Spleen (tissue), 11 donors: ENCODE results near the gene EPHA2. TPM values are rescaled to one million over a fixed set of nuclear protein-coding genes. Genes with fewer than 3 reads are reported as not detected.

Experiments
- DNase-seq: peaks from one replicate; pipeline ENCODE4 v3.0.0-alpha.2; 2020
- H3K27ac ChIP-seq, 8 donors: fragments of 200-600 bp; sonication (generic) in 7 of 8; 1 replicate in 4 of 8; 2 replicates in 4 of 8; pipeline versions ENCODE4 v1.5.0 to v1.8.0; 2016 to 2021; ENCODE audit warnings: inconsistent platforms in 4 of 8, mild to moderate bottlenecking in 4 of 8, moderate library complexity in 1 of 8
- H3K27me3 ChIP-seq, 7 donors: fragments of 200-600 bp; sonication (generic) in 6 of 7; replicated peaks in 1 of 7; 1 replicate in 4 of 7; 2 replicates in 3 of 7; pipeline versions ENCODE4 v1.5.0 to v1.8.0; 2016 to 2021; ENCODE audit warnings: inconsistent platforms in 3 of 7, mild to moderate bottlenecking in 1 of 7
- H3K36me3 ChIP-seq, 6 donors: fragments of 200-600 bp; sonication (generic) in 5 of 6; 1 replicate in 4 of 6; 2 replicates in 2 of 6; pipeline versions ENCODE4 v1.5.0 to v1.8.0; 2016 to 2021; ENCODE audit warnings: inconsistent platforms in 2 of 6
- H3K4me1 ChIP-seq, 6 donors: fragments of 200-600 bp; sonication (generic) in 5 of 6; 1 replicate in 3 of 6; 2 replicates in 3 of 6; pipeline versions ENCODE4 v1.5.0 to v1.8.0; 2016 to 2021; ENCODE audit warnings: inconsistent platforms in 3 of 6
- H3K4me3 ChIP-seq, 8 donors: fragments of 200-600 bp; sonication (generic) in 7 of 8; 1 replicate in 4 of 8; 2 replicates in 4 of 8; pipeline versions ENCODE4 v1.5.0 to v1.8.0; 2016 to 2021; ENCODE audit warnings: inconsistent platforms in 4 of 8, mild to moderate bottlenecking in 4 of 8, moderate library complexity in 2 of 8
- H3K9me3 ChIP-seq, 8 donors: fragments of 200-600 bp; sonication (generic) in 7 of 8; 1 replicate in 4 of 8; 2 replicates in 4 of 8; pipeline versions ENCODE4 v1.5.0 to v1.8.0; 2016 to 2021; ENCODE audit warnings: inconsistent platforms in 4 of 8
- CTCF ChIP-seq, 11 experiments: fragments of 200-600 bp in 7 of 11; fragments of 450-650 bp in 4 of 11; sonication (generic) in 4 of 11; IDR thresholded peaks in 8 of 11; conservative IDR thresholded peaks in 3 of 11; 1 replicate in 7 of 11; 2 replicates in 4 of 11; pipeline versions ENCODE4 v1.4.0 to v1.8.0; 2016 to 2021; ENCODE audit warnings: antibody characterized with exemption in 11 of 11, inconsistent platforms in 4 of 11, mild to moderate bottlenecking in 1 of 11
- POLR2A ChIP-seq, 3 donors: fragments of 450-650 bp; IDR thresholded peaks; one replicate each; pipeline ENCODE4 v1.5.1; 2017; ENCODE audit warnings: antibody characterized with exemption in 3 of 3, mild to moderate bottlenecking in 1 of 3
- POLR2AphosphoS5 ChIP-seq, 3 donors: sonication (generic); formaldehyde crosslinking; IDR thresholded peaks; one replicate each; pipeline ENCODE4 v1.5.1; 2017; ENCODE audit warnings: antibody characterized with exemption in 3 of 3
- WGBS, 5 donors: extraction: QIAGEN DNeasy Blood & Tissue Kit in 3 of 5; methylation state at CpG; one replicate each; pipeline versions ENCODE4 v1.1.5 to v1.1.7; 2013 to 2018; 5-methylcytosine and 5-hydroxymethylcytosine counted together
- intact Hi-C: fragments of 100-400 bp; cut with DNase I; formaldehyde crosslinking; loops from one replicate; pipeline ENCODE4 v1.15.0; 2023; ENCODE audit warnings: low total_unique reads
- polyA plus RNA-seq, 3 donors: library from polyadenylated mRNA; stranded (reverse); fragments of 200-250 nt; gene quantifications; one replicate each; pipeline ENCODE4 v1.2.1, GENCODE V29; 2013
- total RNA-seq, 7 donors: library from RNA; depleted of rRNA in 3 of 7; stranded (reverse); fragments of >200 nt in 3 of 7; fragmentation: NEBNext Ultra II Directional in 4 of 7; extraction: Animal tissue kit (Norgen Biotek cat#: 25700) in 4 of 7; gene quantifications; one replicate each; pipeline versions ENCODE4 v1.1.0 to v1.2.1, GENCODE V29; 2016 to 2021
- donor health status: healthy with polysubstance abuse.
- donor health status: DM: no; HTN: no; CAD: no; lungs with moderate emphysema.
- donor health status: DM: no; HTN: no; CAD: no.
- donor health status: Bipolar disorder and iron deficiency.
- donor health status: healthy.
- donor health status: DM: no; HTN: no; CAD: no.
- donor health status: DM: yes; HTN: yes; CAD: no.

EPHA2 gene
- total and polyA plus RNA-seq, 10 donors = 2.0 to 35.7 (median 14.8) TPM

GRCh38 chr1:16093611-16094010 lies 62.3 kb downstream of the EPHA2 start:
- Histone ChIP-seq H3K9me3 (no peaks in the 10 kb centered on the region), H3K4me1 (peaks cover 0 to 6% (median under 1%) of the 10 kb centered on the region in 6 donors), H3K36me3 (no peaks in the 10 kb centered on the region), H3K27ac (no peak overlapping the region), H3K4me3 (no peak overlapping the region), H3K27me3 (peaks cover 0 to 12% (median 0%) of the 10 kb centered on the region in 7 donors)
- intact Hi-C loops = no loop called here
- TF ChIP-seq POLR2A (IDR thresholded peaks at IDR 0.05) (no peak), CTCF (IDR thresholded peaks at IDR 0.05 in 8 of 11, conservative IDR thresholded peaks at IDR 0.05 in 3 of 11) (no peak), POLR2AphosphoS5 (IDR thresholded peaks at IDR 0.05) (no peak)
- DNase-seq = no peak
- 65 to 76% (median 70%) methylated on average over 9 of the region's 9 CpGs for WGBS, 5 donors

- H3K4me3 ChIP-seq = no peak overlapping the region
- H3K27ac ChIP-seq = no peak overlapping the region
- intact Hi-C loops = no loop called here
- no peak for DNase-seq
- H3K4me1 ChIP-seq = peaks cover 0 to 12% (median 5%) of the 10 kb centered on the region in 6 donors
- WGBS, 5 donors = 90 to 94% (median 93%) methylated on average over 7 to 9 of the region's 9 CpGs
- no peak for TF ChIP-seq POLR2A (IDR thresholded peaks at IDR 0.05)
- no peak for TF ChIP-seq CTCF (IDR thresholded peaks at IDR 0.05 in 8 of 11, conservative IDR thresholded peaks at IDR 0.05 in 3 of 11)
- TF ChIP-seq POLR2AphosphoS5 (IDR thresholded peaks at IDR 0.05) = no peak
- no peaks in the 10 kb centered on the region for H3K36me3 ChIP-seq
- H3K27me3 ChIP-seq = peaks cover 0 to 12% (median 0%) of the 10 kb centered on the region in 7 donors
- H3K9me3 ChIP-seq = no peaks in the 10 kb centered on the region
Measured at GRCh38 chr1:16092923-16093511, 62.9 kb downstream of the EPHA2 start.

- no peak overlapping the region for H3K4me3 ChIP-seq
- no peak for TF ChIP-seq POLR2A (IDR thresholded peaks at IDR 0.05)
- no peak for TF ChIP-seq CTCF (IDR thresholded peaks at IDR 0.05 in 8 of 11, conservative IDR thresholded peaks at IDR 0.05 in 3 of 11)
- no peak for TF ChIP-seq POLR2AphosphoS5 (IDR thresholded peaks at IDR 0.05)
- H3K27me3 ChIP-seq = peaks cover 0 to 12% (median 0%) of the 10 kb centered on the region in 7 donors
- H3K36me3 ChIP-seq = no peaks in the 10 kb centered on the region
- intact Hi-C loops = no loop called here
- peaks cover 0 to 15% (median 6%) of the 10 kb centered on the region in 6 donors for H3K4me1 ChIP-seq
- no peak overlapping the region for H3K27ac ChIP-seq
- no peak for DNase-seq
- 83 to 94% (median 86%) methylated on average over 16 to 18 of the region's 18 CpGs for WGBS, 5 donors
- no peaks in the 10 kb centered on the region for H3K9me3 ChIP-seq
Measured at GRCh38 chr1:16092097-16092922, 63.6 kb downstream of the EPHA2 start.

DNA sequence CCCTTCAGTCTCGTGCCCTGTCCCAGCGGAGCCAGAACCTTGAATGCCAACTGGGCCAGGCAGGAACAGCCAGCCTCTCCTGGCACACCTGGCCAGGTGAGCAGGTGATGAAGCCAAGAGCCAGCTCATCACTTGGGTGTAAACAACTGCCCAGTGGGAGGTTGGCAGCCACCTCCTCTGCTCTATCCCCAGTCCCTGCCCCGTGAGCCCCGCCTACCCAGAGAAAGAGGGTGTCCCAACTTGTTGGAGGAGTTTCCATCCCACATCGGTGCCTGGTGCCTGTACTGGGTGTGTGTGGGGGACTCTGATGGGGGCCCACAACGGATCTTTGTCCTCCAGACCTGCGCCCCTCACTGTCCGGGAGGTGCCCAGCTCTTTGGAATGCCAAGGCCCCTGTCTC lies 64.6 kb downstream of the EPHA2 start:
- no peak for TF ChIP-seq POLR2AphosphoS5 (IDR thresholded peaks at IDR 0.05)
- no peak for TF ChIP-seq POLR2A (IDR thresholded peaks at IDR 0.05)
- no peak for TF ChIP-seq CTCF (IDR thresholded peaks at IDR 0.05 in 8 of 11, conservative IDR thresholded peaks at IDR 0.05 in 3 of 11)
- peaks cover 0 to 15% (median 6%) of the 10 kb centered on the region in 6 donors for H3K4me1 ChIP-seq
- intact Hi-C loops = no loop called here
- no peak overlapping the region for H3K4me3 ChIP-seq
- peaks cover 0 to 12% (median 0%) of the 10 kb centered on the region in 7 donors for H3K27me3 ChIP-seq
- WGBS, 5 donors = 77 to 89% (median 81%) methylated on average over 5 to 8 of the region's 8 CpGs
- H3K36me3 ChIP-seq = no peaks in the 10 kb centered on the region
- no peaks in the 10 kb centered on the region for H3K9me3 ChIP-seq
- H3K27ac ChIP-seq = no peak overlapping the region
- DNase-seq = no peak
